Lower leg skin (tissue), 3 donors: ENCODE results near the gene KRT7.

Experiments
- POLR2A ChIP-seq, 2 donors: fragments of 450-650 bp; IDR thresholded peaks; one replicate each; pipeline ENCODE4 v1.6.1; 2016 to 2017; ENCODE audit warnings: antibody characterized with exemption in 2 of 2, mild to moderate bottlenecking in 1 of 2, moderate library complexity in 1 of 2
- TF ChIP-seq, protein P1 (sequence below), 3 donors: fragments of 450-650 bp; IDR thresholded peaks; one replicate each; pipeline ENCODE4 v1.5.1; 2016; ENCODE audit warnings: antibody characterized with exemption in 3 of 3, mild to moderate bottlenecking in 3 of 3, moderate library complexity in 2 of 3

DNA sequence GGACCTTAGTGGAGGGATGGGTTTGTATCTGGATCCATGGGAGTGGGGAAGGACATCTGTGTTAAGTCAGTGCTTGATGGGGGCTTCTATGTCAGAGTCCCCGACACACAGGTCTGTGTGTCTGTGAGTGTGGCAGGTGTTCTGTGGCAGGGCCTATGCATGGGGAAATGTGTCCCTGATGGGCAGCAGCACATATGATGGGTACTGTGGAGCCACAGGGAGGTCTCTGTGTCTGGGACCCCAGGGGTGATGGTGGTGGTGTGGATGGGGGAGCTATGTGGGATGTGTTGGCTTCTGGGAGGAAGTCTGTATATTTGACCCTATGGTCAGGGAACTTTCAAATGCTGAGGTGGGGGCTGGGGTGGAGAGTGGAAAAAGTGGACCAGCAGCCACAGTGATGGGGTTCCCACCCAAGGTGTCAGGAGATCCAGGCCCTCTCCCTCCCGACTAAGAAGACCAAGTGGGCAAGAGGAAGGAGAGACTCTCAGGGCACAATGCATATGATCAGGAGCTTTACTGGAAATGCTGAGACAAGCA lies 16.5 kb downstream of the KRT7 start:
- TF ChIP-seq, protein P1, sequence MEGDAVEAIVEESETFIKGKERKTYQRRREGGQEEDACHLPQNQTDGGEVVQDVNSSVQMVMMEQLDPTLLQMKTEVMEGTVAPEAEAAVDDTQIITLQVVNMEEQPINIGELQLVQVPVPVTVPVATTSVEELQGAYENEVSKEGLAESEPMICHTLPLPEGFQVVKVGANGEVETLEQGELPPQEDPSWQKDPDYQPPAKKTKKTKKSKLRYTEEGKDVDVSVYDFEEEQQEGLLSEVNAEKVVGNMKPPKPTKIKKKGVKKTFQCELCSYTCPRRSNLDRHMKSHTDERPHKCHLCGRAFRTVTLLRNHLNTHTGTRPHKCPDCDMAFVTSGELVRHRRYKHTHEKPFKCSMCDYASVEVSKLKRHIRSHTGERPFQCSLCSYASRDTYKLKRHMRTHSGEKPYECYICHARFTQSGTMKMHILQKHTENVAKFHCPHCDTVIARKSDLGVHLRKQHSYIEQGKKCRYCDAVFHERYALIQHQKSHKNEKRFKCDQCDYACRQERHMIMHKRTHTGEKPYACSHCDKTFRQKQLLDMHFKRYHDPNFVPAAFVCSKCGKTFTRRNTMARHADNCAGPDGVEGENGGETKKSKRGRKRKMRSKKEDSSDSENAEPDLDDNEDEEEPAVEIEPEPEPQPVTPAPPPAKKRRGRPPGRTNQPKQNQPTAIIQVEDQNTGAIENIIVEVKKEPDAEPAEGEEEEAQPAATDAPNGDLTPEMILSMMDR (IDR thresholded peaks at IDR 0.05), result no peak
- no peak for TF ChIP-seq POLR2A (IDR thresholded peaks at IDR 0.05)
